HepG2 (cell line): Measurements from ENCODE around the gene GLI3. TPM values are rescaled to one million over a fixed set of nuclear protein-coding genes. Genes with fewer than 3 reads are reported as not detected.

Experiments
- ATAC-seq: fragments of 200-7000 bp; cut with Tn5 transposase; 3 replicates; pipeline ENCODE4 v1.9.1; 2020; ENCODE audit warnings: mild to moderate bottlenecking, moderate library complexity
- BruUV-seq: library from RNA; stranded (reverse); fragments of 400-500 nt; replicated peaks from 2 replicates; lab custom pipeline; 2021; lab: Mats Ljungman, UMichigan
- CTCF ChIA-PET: fragments of 300-600 bp; formaldehyde crosslinking; extraction: SDS; loops from one replicate; lab custom pipeline; 2021; ENCODE audit warnings: low total read pairs, inconsistent platforms, low intra/inter-chr PET ratio; lab: Yijun Ruan, JAX
- POLR2A ChIA-PET: fragments of 350-600 bp; sonication (Branson Sonifier 250); formaldehyde crosslinking; loops from one replicate; lab custom pipeline; 2020; ENCODE audit warnings: antibody characterized with exemption, inconsistent platforms; lab: Yijun Ruan, JAX
- DNase-seq: peaks from one replicate; pipeline ENCODE4 v3.0.0-alpha.2; 2015; ENCODE audit warnings: low spot score
- FAIRE-seq: peaks from 3 replicates; lab custom pipeline; 2011; peaks lifted over from hg19 to GRCh38; lab: Jason Lieb, UNC
- H2AFZ ChIP-seq: one replicate; pipeline ENCODE4 v1.6.1; 2011; ENCODE audit warnings: low read length, inconsistent platforms
- H3K27ac ChIP-seq: fragments of 300-600 bp; 3 replicates; pipeline ENCODE4 v1.8.0; 2011; ENCODE audit warnings: mixed run types, mild to moderate bottlenecking, mixed read lengths, low read length, inconsistent platforms; ENCODE audit not compliant: insufficient read depth; ENCODE audit errors: extremely low read length
- H3K27me3 ChIP-seq, 2 experiments: fragments of 200-600 bp in 1 of 2; 2 replicates in 1 of 2; 3 replicates in 1 of 2; pipeline versions ENCODE4 v1.6.0 to v1.8.0; 2011; ENCODE audit warnings: low read length in 2 of 2, mild to moderate bottlenecking in 2 of 2, moderate library complexity in 2 of 2, inconsistent platforms in 1 of 2; ENCODE audit not compliant: insufficient read depth in 2 of 2, control insufficient read depth in 1 of 2
- H3K36me3 ChIP-seq, 2 experiments: fragments of 200-600 bp in 1 of 2; replicated peaks in 1 of 2; 2 replicates in 1 of 2; 3 replicates in 1 of 2; pipeline versions ENCODE4 v1.5.1 to v1.8.0; 2011; ENCODE audit warnings: low read length in 2 of 2, inconsistent platforms in 1 of 2; ENCODE audit not compliant: insufficient read depth in 2 of 2, control insufficient read depth in 1 of 2
- H3K4me1 ChIP-seq: 2 replicates; pipeline ENCODE4 v1.5.1; 2012; ENCODE audit warnings: low read length, inconsistent platforms; ENCODE audit not compliant: insufficient read depth
- H3K4me2 ChIP-seq: 2 replicates; pipeline ENCODE4 v1.6.0; 2011; ENCODE audit warnings: low read depth, low read length, inconsistent platforms
- H3K4me3 ChIP-seq, 3 experiments: fragments of 200-600 bp in 1 of 3; sonication (generic), shearing (Covaris generic) in 1 of 3; replicated peaks in 1 of 3; 2 replicates each; pipeline ENCODE4 v1.5.1; 2011 to 2016; ENCODE audit warnings: low read length in 3 of 3, inconsistent platforms in 2 of 3, low read depth in 2 of 3, mild to moderate bottlenecking in 2 of 3, control low read depth in 1 of 3, mixed read lengths in 1 of 3; ENCODE audit not compliant: insufficient read depth in 1 of 3
- H3K79me2 ChIP-seq: one replicate; pipeline ENCODE4 v1.6.1; 2011; ENCODE audit warnings: low read length, inconsistent platforms; ENCODE audit not compliant: insufficient read depth
- H3K9ac ChIP-seq: 2 replicates; pipeline ENCODE4 v1.6.0; 2011; ENCODE audit warnings: mild to moderate bottlenecking, low read depth, low read length, inconsistent platforms; ENCODE audit not compliant: insufficient read depth
- H3K9me3 ChIP-seq: 2 replicates; pipeline ENCODE4 v1.5.1; 2012; ENCODE audit warnings: mild to moderate bottlenecking, low read length
- H4K20me1 ChIP-seq: 2 replicates; pipeline ENCODE4 v1.6.0; 2011; ENCODE audit warnings: inconsistent platforms, mild to moderate bottlenecking, low read length, moderate library complexity; ENCODE audit not compliant: insufficient read depth
- BCL6 ChIP-seq: IDR thresholded peaks from 2 replicates; pipeline ENCODE4 v1.6.1; 2016; ENCODE audit warnings: missing genetic modification reagents, missing compliant biosample characterization
- BORCS8-MEF2B ChIP-seq: sonication (generic); formaldehyde crosslinking; IDR thresholded peaks from 2 replicates; pipeline ENCODE4 v1.8.0; 2022; ENCODE audit warnings: mild to moderate bottlenecking, missing genetic modification reagents
- CCAR2 ChIP-seq: fragments of 200-400 bp; formaldehyde crosslinking; optimal IDR thresholded peaks from 2 replicates; pipeline ENCODE3; 2018; ENCODE audit warnings: low read depth, mild to moderate bottlenecking, low read length, moderate library complexity
- ELF3 ChIP-seq: IDR thresholded peaks from 2 replicates; pipeline ENCODE4 v1.6.1; 2016; ENCODE audit warnings: missing genetic modification reagents, missing compliant biosample characterization
- ISL2 ChIP-seq: sonication (generic); formaldehyde crosslinking; IDR thresholded peaks from 2 replicates; pipeline ENCODE4 v1.5.0; 2020; ENCODE audit warnings: missing genetic modification reagents
- KDM2A ChIP-seq: sonication (generic); formaldehyde crosslinking; IDR thresholded peaks from 2 replicates; pipeline ENCODE4 v1.4.0; 2020; ENCODE audit warnings: low read depth, missing genetic modification reagents, borderline replicate concordance
- KDM5B ChIP-seq: sonication (generic); formaldehyde crosslinking; IDR thresholded peaks from 2 replicates; pipeline ENCODE4 v1.4.0; 2020; ENCODE audit warnings: missing genetic modification reagents, mild to moderate bottlenecking, borderline replicate concordance
- KLF15 ChIP-seq: sonication (generic); formaldehyde crosslinking; IDR thresholded peaks from 2 replicates; pipeline ENCODE4 v1.8.1; 2023; ENCODE audit warnings: borderline replicate concordance, mild to moderate bottlenecking, inconsistent platforms, missing genetic modification reagents, mixed read lengths
- MAZ ChIP-seq, 2 experiments: sonication (generic) in 1 of 2; formaldehyde crosslinking in 1 of 2; IDR thresholded peaks; 2 replicates each; pipeline versions ENCODE4 v1.5.0 to v1.6.1; 2012 to 2020; ENCODE audit warnings: low read depth in 2 of 2, mild to moderate bottlenecking in 2 of 2, borderline replicate concordance in 1 of 2, improper control_type of control experiment in 1 of 2, low read length in 1 of 2, missing genetic modification reagents in 1 of 2, moderate library complexity in 1 of 2
- MYC ChIP-seq: sonication (generic); formaldehyde crosslinking; IDR thresholded peaks from 2 replicates; pipeline ENCODE4 v1.9.0; 2021; ENCODE audit warnings: missing genetic modification reagents, borderline replicate concordance
- PAF1 ChIP-seq: IDR thresholded peaks from 2 replicates; pipeline ENCODE4 v1.6.1; 2016; ENCODE audit warnings: missing genetic modification reagents, missing compliant biosample characterization
- RORA ChIP-seq: sonication (generic); formaldehyde crosslinking; IDR thresholded peaks from 2 replicates; pipeline ENCODE4 v1.5.0; 2020; ENCODE audit warnings: mild to moderate bottlenecking, missing genetic modification reagents, moderate library complexity
- SKI ChIP-seq: fragments of 450-650 bp; IDR thresholded peaks from one replicate; pipeline ENCODE4 v1.6.1; 2018; ENCODE audit warnings: mild to moderate bottlenecking; ENCODE audit not compliant: partially characterized antibody
- SOX13 ChIP-seq, 3 experiments: fragments of 450-650 bp in 1 of 3; sonication (generic) in 1 of 3; formaldehyde crosslinking in 1 of 3; IDR thresholded peaks in 2 of 3; conservative IDR thresholded peaks in 1 of 3; 2 replicates each; pipeline versions ENCODE4 v1.5.0 to v1.6.1; 2016 to 2020; ENCODE audit warnings: antibody characterized with exemption in 1 of 3, mild to moderate bottlenecking in 1 of 3, missing compliant biosample characterization in 1 of 3, missing genetic modification reagents in 1 of 3, moderate library complexity in 1 of 3
- TBX3 ChIP-seq: fragments of 450-650 bp; IDR thresholded peaks from 2 replicates; pipeline ENCODE4 v1.6.1; 2017; ENCODE audit warnings: antibody characterized with exemption, mild to moderate bottlenecking, inconsistent platforms, borderline replicate concordance
- TCF7 ChIP-seq: sonication (generic); IDR thresholded peaks from 2 replicates; pipeline ENCODE4 v1.6.1; 2016; ENCODE audit warnings: antibody characterized with exemption, low read depth
- ZC3H13 ChIP-seq: sonication (generic); formaldehyde crosslinking; IDR thresholded peaks from 2 replicates; pipeline ENCODE4 v1.8.1; 2023; ENCODE audit warnings: mild to moderate bottlenecking, missing genetic modification reagents, moderate library complexity
- ZNF446 ChIP-seq: sonication (generic); formaldehyde crosslinking; IDR thresholded peaks from 2 replicates; pipeline ENCODE4 v1.5.0; 2020; ENCODE audit warnings: mild to moderate bottlenecking, missing genetic modification reagents
- ZNF747 ChIP-seq: sonication (generic); formaldehyde crosslinking; IDR thresholded peaks from 2 replicates; pipeline ENCODE4 v1.8.1; 2023; ENCODE audit warnings: missing genetic modification reagents, mild to moderate bottlenecking, borderline replicate concordance
- ZNF790 ChIP-seq: sonication (generic); formaldehyde crosslinking; IDR thresholded peaks from 2 replicates; pipeline ENCODE4 v1.8.0; 2022; ENCODE audit warnings: missing genetic modification reagents, mild to moderate bottlenecking, borderline replicate concordance
- WGBS: methylation state at CpG from one replicate; pipeline ENCODE4 v1.1.6; 2017; ENCODE audit warnings: low lambda C conversion rate; 5-methylcytosine and 5-hydroxymethylcytosine counted together
- in situ Hi-C: cut with HindIII; loops from 2 replicates; pipeline ENCODE4 v1.10.0; 2017; ENCODE audit warnings: low pct_unique_long_range_greater_than_20kb; ENCODE audit not compliant: extremely low pct_ligation_motif_present
- intact Hi-C: fragments of 100-400 bp; cut with micrococcal nuclease; formaldehyde crosslinking; loops from one replicate; pipeline ENCODE4 v1.10.0; 2022; ENCODE audit not compliant: unreplicated experiment
- polyA plus RNA-seq, 8 experiments: library from polyadenylated mRNA; depleted of rRNA in 3 of 8; stranded (reverse) in 7 of 8; unstranded in 1 of 8; fragments of >200 nt; fragmentation: Illumina TruSeq in 4 of 8; extraction: Trizol in 4 of 8; gene quantifications; 2 replicates each; pipeline versions ENCODE4 v1.2.1 to v1.2.3, GENCODE V29; 2011 to 2016; ENCODE audit warnings: low read depth in 4 of 8, missing spikeins in 1 of 8, mixed read lengths in 1 of 8; ENCODE audit not compliant: insufficient read depth in 1 of 8
- total RNA-seq, 5 experiments: library from RNA; depleted of rRNA; stranded (reverse); fragments of >200 nt; fragmentation: Illumina TruSeq; extraction: Trizol; gene quantifications; 2 replicates each; pipeline ENCODE4 v1.2.3, GENCODE V29; 2016; ENCODE audit warnings: low read depth in 1 of 5
- TF ChIP-seq, protein P1 (sequence below): IDR thresholded peaks from 2 replicates; pipeline ENCODE4 v1.6.1; 2018; ENCODE audit warnings: missing genetic modification reagents, mild to moderate bottlenecking, missing compliant biosample characterization
- TF ChIP-seq, protein P2 (sequence below): sonication (generic); formaldehyde crosslinking; IDR thresholded peaks from 2 replicates; pipeline ENCODE4 v1.4.0; 2020; ENCODE audit warnings: missing genetic modification reagents

GLI3 gene
- total and polyA plus RNA-seq, 2 of the 13 experiments (the other 11 are each of a cell fraction or from before 2014, with no cell fraction given), result not detected

DNA sequence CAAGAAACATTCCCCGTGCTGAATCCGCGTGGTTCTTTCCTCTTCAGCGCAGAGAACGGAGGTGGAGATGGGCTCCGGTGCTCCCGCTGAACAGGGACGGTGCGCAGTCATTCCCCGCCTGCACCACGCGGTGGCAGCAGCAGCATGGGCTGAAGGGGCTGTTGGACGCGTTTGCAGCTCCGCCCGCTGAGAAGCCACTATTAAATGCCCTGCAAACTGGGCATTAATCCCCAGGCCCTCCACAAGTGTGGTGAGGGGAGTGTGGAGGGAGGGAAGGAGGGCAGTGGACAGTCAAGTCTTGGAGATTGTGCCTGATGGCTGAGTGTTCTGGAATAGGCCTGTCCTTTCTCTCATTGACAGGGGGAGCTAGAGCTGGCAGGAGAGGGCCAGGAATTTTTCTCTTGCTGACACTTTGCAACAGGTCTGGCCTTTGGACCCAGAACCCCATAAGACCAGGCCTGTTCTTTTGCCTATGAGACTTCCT is 293.9 kb downstream of the GLI3 start:
- H3K4me1 ChIP-seq, result peaks cover 31% of the 10 kb centered on the region
- ChIA-PET CTCF (interaction anchor here (1.2 to 4.0 kb wide), 3 partner anchors 748 to 933 kb away, joined by 4 to 25 read pairs (median 6); no protein-coding TSS in a partner anchor), POLR2A (interaction anchor here (0.8 to 1.2 kb wide), 3 partner anchors 12 to 989 kb away, joined by 3 to 4 read pairs (median 4); partner anchors contain the start of genes MRPL32 and PSMA2)
- FAIRE-seq (peak; percentile 50), ATAC-seq (peak; percentile 86), DNase-seq (peak; percentile 66)
- H2AFZ ChIP-seq, result peak overlapping the region; percentile 74
- in situ Hi-C loops (loop anchor here (5.0 to 10.0 kb wide), 2 partner anchors 752 to 899 kb away; no protein-coding TSS in a partner anchor), intact Hi-C loops (loop anchor here (1.0 to 2.0 kb wide), 3 partner anchors 36 to 888 kb away; no protein-coding TSS in a partner anchor)
- peak overlapping the region; percentile 97 for H3K4me2 ChIP-seq
- H3K4me3 ChIP-seq, result peak overlapping the region; percentile 12 to 69 (median 51)
- peak overlapping the region; percentile 48 for H3K9ac ChIP-seq
- no peaks in the 10 kb centered on the region for H3K36me3 ChIP-seq
- no peaks in the 10 kb centered on the region for H3K9me3 ChIP-seq
- WGBS, result 0% methylated on average over 13 of the region's 16 CpGs
- no TSS peak for BruUV-seq
- no peaks in the 10 kb centered on the region for H3K79me2 ChIP-seq
- H4K20me1 ChIP-seq, result no peaks in the 10 kb centered on the region
- no peaks in the 10 kb centered on the region; a peak in 1 of 5 replicates for H3K27me3 ChIP-seq
- H3K27ac ChIP-seq, result peak overlapping the region; percentile 72
- TF ChIP-seq SOX13 (IDR thresholded peaks at IDR 0.05), result no peak
- TF ChIP-seq SOX13 (CRISPR knock-in tag; conservative IDR thresholded peaks at IDR 0.05 in 1 of 2, IDR thresholded peaks at IDR 0.05 in 1 of 2), result no peak; a peak in 1 of 4 replicates
- TF ChIP-seq KDM2A (CRISPR knock-in tag), result peak; percentile 75
- no peak for TF ChIP-seq ZNF446 (CRISPR knock-in tag)
- TF ChIP-seq ZNF790 (CRISPR knock-in tag), result 0 out of 2 replicates have a peak, but pooled peaks have one; percentile 43
- no peak for TF ChIP-seq TBX3
- TF ChIP-seq PAF1, result no peak
- no peak for TF ChIP-seq ISL2 (CRISPR knock-in tag)
- peak; percentile 34 for TF ChIP-seq SKI
- TF ChIP-seq, protein P1, sequence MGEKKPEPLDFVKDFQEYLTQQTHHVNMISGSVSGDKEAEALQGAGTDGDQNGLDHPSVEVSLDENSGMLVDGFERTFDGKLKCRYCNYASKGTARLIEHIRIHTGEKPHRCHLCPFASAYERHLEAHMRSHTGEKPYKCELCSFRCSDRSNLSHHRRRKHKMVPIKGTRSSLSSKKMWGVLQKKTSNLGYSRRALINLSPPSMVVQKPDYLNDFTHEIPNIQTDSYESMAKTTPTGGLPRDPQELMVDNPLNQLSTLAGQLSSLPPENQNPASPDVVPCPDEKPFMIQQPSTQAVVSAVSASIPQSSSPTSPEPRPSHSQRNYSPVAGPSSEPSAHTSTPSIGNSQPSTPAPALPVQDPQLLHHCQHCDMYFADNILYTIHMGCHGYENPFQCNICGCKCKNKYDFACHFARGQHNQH (CRISPR knock-in tag), result no peak
- TF ChIP-seq ELF3, result no peak; the same call in 1 of the 2 replicates
- no peak for TF ChIP-seq KLF15 (CRISPR knock-in tag)
- TF ChIP-seq BCL6, result 0 out of 2 replicates have a peak, but pooled peaks have one; percentile 34
- no peak for TF ChIP-seq CCAR2
- TF ChIP-seq BORCS8-MEF2B, result no peak
- no peak for TF ChIP-seq ZNF747 (CRISPR knock-in tag)
- no peak for TF ChIP-seq RORA (CRISPR knock-in tag)
- no peak for TF ChIP-seq TCF7
- TF ChIP-seq, protein P2, sequence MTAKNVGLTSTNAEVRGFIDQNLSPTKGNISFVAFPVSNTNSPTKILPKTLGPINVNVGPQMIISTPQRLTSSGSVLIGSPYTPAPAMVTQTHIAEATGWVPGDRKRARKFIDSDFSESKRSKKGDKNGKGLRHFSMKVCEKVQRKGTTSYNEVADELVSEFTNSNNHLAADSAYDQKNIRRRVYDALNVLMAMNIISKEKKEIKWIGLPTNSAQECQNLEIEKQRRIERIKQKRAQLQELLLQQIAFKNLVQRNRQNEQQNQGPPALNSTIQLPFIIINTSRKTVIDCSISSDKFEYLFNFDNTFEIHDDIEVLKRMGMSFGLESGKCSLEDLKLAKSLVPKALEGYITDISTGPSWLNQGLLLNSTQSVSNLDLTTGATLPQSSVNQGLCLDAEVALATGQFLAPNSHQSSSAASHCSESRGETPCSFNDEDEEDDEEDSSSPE (CRISPR knock-in tag), result no peak
- TF ChIP-seq MAZ (IDR thresholded peaks at IDR 0.05; ENCODE audit: borderline replicate concordance, low read depth, low read length), result no peak; the same call in 1 of the 2 replicates
- TF ChIP-seq MAZ (CRISPR knock-in tag; IDR thresholded peaks at IDR 0.05; ENCODE audit: low read depth), result 0 out of 2 replicates have a peak, but pooled peaks have one; percentile 4
- no peak for TF ChIP-seq KDM5B (CRISPR knock-in tag)
- 0 out of 2 replicates have a peak, but pooled peaks have one; percentile 38 for TF ChIP-seq ZC3H13 (CRISPR knock-in tag)
- TF ChIP-seq MYC, result peak; percentile 55; the same call in 1 of the 2 replicates
